ENCODE measurements around the gene LRP1. TPM values are rescaled to one million over a fixed set of nuclear protein-coding genes. Genes with fewer than 3 reads are reported as not detected.
A peak's percentile ranks its signal among the peaks of the same experiment; 100 is the strongest.

The LRP1 gene
- total and polyA plus RNA-seq, 2 of the 13 experiments (the other 11 are each of a cell fraction or from before 2014, with no cell fraction given): 14.7 to 30.8 TPM

DNA sequence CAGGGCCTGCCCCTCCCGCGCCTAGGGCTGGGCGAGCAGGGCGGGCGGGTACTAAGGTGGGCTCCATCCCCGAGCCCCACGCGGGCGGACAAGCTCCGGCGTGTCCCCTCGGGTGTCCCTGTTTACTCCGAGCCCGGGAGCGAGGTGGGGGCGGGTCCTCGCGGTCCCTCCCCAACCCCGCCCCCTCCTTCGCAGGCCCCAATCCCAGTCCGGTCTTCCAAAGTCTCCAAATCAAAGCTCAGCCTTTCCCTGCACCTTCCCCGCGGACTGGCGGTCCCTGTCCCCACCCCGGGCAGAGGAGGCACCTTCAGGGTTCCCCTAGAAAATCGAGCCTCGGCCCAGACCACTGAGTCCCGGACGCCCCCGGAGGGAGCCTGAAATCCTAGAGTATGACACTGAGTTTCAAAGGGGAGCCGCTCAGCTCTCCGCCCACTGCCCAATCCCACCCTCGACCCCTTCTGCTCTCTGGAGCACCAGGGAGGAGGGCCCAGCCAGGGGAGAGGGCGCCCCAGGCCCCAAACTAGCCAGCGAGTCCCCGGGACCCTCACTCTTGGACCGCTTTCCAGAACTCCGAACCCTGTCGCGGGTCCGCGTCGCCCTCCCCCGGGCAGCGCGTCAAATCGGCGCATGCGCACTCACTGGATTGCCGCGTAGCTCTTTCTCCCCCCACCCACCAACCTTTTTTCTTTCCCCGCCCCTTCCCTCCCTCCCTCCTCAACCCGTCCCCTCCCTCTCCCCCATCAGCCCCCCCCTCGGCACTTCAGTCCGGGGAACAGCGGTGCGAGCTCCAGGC lies at the start of gene LRP1 (continued):
- TF ChIP-seq, protein P1, sequence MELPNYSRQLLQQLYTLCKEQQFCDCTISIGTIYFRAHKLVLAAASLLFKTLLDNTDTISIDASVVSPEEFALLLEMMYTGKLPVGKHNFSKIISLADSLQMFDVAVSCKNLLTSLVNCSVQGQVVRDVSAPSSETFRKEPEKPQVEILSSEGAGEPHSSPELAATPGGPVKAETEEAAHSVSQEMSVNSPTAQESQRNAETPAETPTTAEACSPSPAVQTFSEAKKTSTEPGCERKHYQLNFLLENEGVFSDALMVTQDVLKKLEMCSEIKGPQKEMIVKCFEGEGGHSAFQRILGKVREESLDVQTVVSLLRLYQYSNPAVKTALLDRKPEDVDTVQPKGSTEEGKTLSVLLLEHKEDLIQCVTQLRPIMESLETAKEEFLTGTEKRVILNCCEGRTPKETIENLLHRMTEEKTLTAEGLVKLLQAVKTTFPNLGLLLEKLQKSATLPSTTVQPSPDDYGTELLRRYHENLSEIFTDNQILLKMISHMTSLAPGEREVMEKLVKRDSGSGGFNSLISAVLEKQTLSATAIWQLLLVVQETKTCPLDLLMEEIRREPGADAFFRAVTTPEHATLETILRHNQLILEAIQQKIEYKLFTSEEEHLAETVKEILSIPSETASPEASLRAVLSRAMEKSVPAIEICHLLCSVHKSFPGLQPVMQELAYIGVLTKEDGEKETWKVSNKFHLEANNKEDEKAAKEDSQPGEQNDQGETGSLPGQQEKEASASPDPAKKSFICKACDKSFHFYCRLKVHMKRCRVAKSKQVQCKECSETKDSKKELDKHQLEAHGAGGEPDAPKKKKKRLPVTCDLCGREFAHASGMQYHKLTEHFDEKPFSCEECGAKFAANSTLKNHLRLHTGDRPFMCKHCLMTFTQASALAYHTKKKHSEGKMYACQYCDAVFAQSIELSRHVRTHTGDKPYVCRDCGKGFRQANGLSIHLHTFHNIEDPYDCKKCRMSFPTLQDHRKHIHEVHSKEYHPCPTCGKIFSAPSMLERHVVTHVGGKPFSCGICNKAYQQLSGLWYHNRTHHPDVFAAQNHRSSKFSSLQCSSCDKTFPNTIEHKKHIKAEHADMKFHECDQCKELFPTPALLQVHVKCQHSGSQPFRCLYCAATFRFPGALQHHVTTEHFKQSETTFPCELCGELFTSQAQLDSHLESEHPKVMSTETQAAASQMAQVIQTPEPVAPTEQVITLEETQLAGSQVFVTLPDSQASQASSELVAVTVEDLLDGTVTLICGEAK (IDR thresholded peaks at IDR 0.05): no peak
- TF ChIP-seq, protein P1 (CRISPR knock-in tag; IDR thresholded peaks at IDR 0.05): peak; percentile 42; the same call in 1 of the 2 replicates
- TF ChIP-seq, protein P2, sequence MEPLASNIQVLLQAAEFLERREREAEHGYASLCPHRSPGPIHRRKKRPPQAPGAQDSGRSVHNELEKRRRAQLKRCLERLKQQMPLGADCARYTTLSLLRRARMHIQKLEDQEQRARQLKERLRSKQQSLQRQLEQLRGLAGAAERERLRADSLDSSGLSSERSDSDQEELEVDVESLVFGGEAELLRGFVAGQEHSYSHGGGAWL (CRISPR knock-in tag; IDR thresholded peaks at IDR 0.05): no peak; the same call in 1 of the 2 replicates
- peak; percentile 59 for TF ChIP-seq TAF1 (CRISPR knock-in tag; IDR thresholded peaks at IDR 0.05)
- TF ChIP-seq, protein P3, sequence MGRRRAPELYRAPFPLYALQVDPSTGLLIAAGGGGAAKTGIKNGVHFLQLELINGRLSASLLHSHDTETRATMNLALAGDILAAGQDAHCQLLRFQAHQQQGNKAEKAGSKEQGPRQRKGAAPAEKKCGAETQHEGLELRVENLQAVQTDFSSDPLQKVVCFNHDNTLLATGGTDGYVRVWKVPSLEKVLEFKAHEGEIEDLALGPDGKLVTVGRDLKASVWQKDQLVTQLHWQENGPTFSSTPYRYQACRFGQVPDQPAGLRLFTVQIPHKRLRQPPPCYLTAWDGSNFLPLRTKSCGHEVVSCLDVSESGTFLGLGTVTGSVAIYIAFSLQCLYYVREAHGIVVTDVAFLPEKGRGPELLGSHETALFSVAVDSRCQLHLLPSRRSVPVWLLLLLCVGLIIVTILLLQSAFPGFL (CRISPR knock-in tag; IDR thresholded peaks at IDR 0.05): no peak
- TF ChIP-seq, protein P4, sequence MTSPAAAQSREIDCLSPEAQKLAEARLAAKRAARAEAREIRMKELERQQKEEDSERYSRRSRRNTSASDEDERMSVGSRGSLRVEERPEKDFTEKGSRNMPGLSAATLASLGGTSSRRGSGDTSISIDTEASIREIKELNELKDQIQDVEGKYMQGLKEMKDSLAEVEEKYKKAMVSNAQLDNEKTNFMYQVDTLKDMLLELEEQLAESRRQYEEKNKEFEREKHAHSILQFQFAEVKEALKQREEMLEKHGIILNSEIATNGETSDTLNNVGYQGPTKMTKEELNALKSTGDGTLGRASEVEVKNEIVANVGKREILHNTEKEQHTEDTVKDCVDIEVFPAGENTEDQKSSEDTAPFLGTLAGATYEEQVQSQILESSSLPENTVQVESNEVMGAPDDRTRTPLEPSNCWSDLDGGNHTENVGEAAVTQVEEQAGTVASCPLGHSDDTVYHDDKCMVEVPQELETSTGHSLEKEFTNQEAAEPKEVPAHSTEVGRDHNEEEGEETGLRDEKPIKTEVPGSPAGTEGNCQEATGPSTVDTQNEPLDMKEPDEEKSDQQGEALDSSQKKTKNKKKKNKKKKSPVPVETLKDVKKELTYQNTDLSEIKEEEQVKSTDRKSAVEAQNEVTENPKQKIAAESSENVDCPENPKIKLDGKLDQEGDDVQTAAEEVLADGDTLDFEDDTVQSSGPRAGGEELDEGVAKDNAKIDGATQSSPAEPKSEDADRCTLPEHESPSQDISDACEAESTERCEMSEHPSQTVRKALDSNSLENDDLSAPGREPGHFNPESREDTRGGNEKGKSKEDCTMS (CRISPR knock-in tag; conservative IDR thresholded peaks at IDR 0.05): no peak
- peak; percentile 31; the same call in 1 of the 2 replicates for TF ChIP-seq ZNF670 (CRISPR knock-in tag; IDR thresholded peaks at IDR 0.05; ENCODE audit: borderline replicate concordance)
- TF ChIP-seq, protein P5, sequence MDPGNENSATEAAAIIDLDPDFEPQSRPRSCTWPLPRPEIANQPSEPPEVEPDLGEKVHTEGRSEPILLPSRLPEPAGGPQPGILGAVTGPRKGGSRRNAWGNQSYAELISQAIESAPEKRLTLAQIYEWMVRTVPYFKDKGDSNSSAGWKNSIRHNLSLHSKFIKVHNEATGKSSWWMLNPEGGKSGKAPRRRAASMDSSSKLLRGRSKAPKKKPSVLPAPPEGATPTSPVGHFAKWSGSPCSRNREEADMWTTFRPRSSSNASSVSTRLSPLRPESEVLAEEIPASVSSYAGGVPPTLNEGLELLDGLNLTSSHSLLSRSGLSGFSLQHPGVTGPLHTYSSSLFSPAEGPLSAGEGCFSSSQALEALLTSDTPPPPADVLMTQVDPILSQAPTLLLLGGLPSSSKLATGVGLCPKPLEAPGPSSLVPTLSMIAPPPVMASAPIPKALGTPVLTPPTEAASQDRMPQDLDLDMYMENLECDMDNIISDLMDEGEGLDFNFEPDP (CRISPR knock-in tag; conservative IDR thresholded peaks at IDR 0.05): 0 out of 2 replicates have a peak, but pooled peaks have one; percentile 46
- TF ChIP-seq ELF3 (CRISPR knock-in tag; IDR thresholded peaks at IDR 0.05): peak; percentile 22; the same call in 1 of the 2 replicates
- peak; percentile 83 for TF ChIP-seq ZSCAN21 (CRISPR knock-in tag; IDR thresholded peaks at IDR 0.05; ENCODE audit: borderline replicate concordance)
- TF ChIP-seq GATAD1 (CRISPR knock-in tag; IDR thresholded peaks at IDR 0.05): 0 out of 2 replicates have a peak, but pooled peaks have one; percentile 1
- peak; percentile 5; the same call in 1 of the 2 replicates for TF ChIP-seq TBX2 (CRISPR knock-in tag; IDR thresholded peaks at IDR 0.05; ENCODE audit: borderline replicate concordance)
- TF ChIP-seq NBN (conservative IDR thresholded peaks at IDR 0.05): no peak

All from HepG2 (cell line).